Hematopoietic multipotent progenitor cell (in vitro differentiated cells): Measurements from ENCODE around the gene PSME4. TPM values are rescaled to one million over a fixed set of nuclear protein-coding genes. Genes with fewer than 3 reads are reported as not detected.

Experiments used
- small RNA-seq: library from RNA; depleted of rRNA; stranded (forward); fragments of <200 nt; gene quantifications from one replicate; pipeline ENCODE3, GENCODE V24; 2012
- total RNA-seq: library from RNA; depleted of rRNA; stranded (reverse); fragments of >200 nt; gene quantifications from one replicate; pipeline ENCODE4 v1.2.3, GENCODE V29; 2012

Gene PSME4
- total RNA-seq, 1 donor = 29.1 TPM

Small RNA genes lying within 50 kb of the gene (small RNA-seq; reads per million reads assigned to genes)
- 0.34 reads per million for gene MIR3682

Other genes starting within 250 kb of the PSME4 start
- gene CHAC2, start 203.2 kb downstream of the PSME4 start, total RNA-seq = 1.1 TPM
- 31.5 TPM for gene ASB3, start 184.0 kb downstream of the PSME4 start, total RNA-seq
- 31.2 TPM for gene ERLEC1, start 183.9 kb downstream of the PSME4 start, total RNA-seq
- gene GPR75, start 111.0 kb downstream of the PSME4 start, total RNA-seq = 3.5 TPM
- gene ACYP2, start 144.6 kb upstream of the PSME4 start, total RNA-seq = 19.4 TPM